K562 (cell line): ENCODE data around the gene ADAMTS6. TPM values are rescaled to one million over a fixed set of nuclear protein-coding genes. Genes with fewer than 3 reads are reported as not detected.

Experiments
- ARID3A ChIP-seq: IDR thresholded peaks from 2 replicates; pipeline ENCODE4 v1.6.1; 2012; ENCODE audit warnings: low read depth, low read length, improper control_type of control experiment, borderline replicate concordance
- BRD9 ChIP-seq: fragments of 450-650 bp; IDR thresholded peaks from 2 replicates; pipeline ENCODE4 v1.6.1; 2018; ENCODE audit warnings: low read depth; ENCODE audit not compliant: partially characterized antibody
- CHD4 ChIP-seq: fragments of 200-600 bp; sonication (generic); IDR thresholded peaks from 3 replicates; pipeline ENCODE4 v1.6.1; 2012; ENCODE audit warnings: low read depth, mild to moderate bottlenecking, mixed read lengths, low read length, inconsistent platforms; ENCODE audit not compliant: insufficient read depth, insufficient replicate concordance, poor library complexity, severe bottlenecking
- CREB1 ChIP-seq, 2 experiments: sonication (generic) in 1 of 2; formaldehyde crosslinking in 1 of 2; IDR thresholded peaks; 2 replicates each; pipeline versions ENCODE4 v1.6.1 to v1.8.0; 2012 to 2022; ENCODE audit warnings: inconsistent platforms in 1 of 2, mild to moderate bottlenecking in 1 of 2, missing genetic modification reagents in 1 of 2, moderate library complexity in 1 of 2
- CREBBP ChIP-seq: IDR thresholded peaks from one replicate; pipeline ENCODE4 v1.6.1; 2012; ENCODE audit warnings: low read depth, mild to moderate bottlenecking, control low read depth, inconsistent platforms, low read length
- FUS ChIP-seq: fragments of 200-400 bp; formaldehyde crosslinking; optimal IDR thresholded peaks from 2 replicates; pipeline ENCODE3; 2017; ENCODE audit warnings: low read depth, low read length
- HDAC3 ChIP-seq: fragments of 450-650 bp; IDR thresholded peaks from 2 replicates; pipeline ENCODE4 v1.6.1; 2018; ENCODE audit warnings: borderline replicate concordance, mild to moderate bottlenecking, moderate library complexity; ENCODE audit not compliant: partially characterized antibody
- HMGXB4 ChIP-seq: sonication (generic); formaldehyde crosslinking; IDR thresholded peaks from 2 replicates; pipeline ENCODE4 v1.8.1; 2023; ENCODE audit warnings: mild to moderate bottlenecking, missing genetic modification reagents
- IRF2 ChIP-seq: sonication (generic); formaldehyde crosslinking; IDR thresholded peaks from 2 replicates; pipeline ENCODE4 v1.8.1; 2022; ENCODE audit warnings: mild to moderate bottlenecking, missing genetic modification reagents
- KDM1A ChIP-seq, 2 experiments: fragments of 450-650 bp; IDR thresholded peaks; 2 replicates each; pipeline ENCODE4 v1.6.1; 2016; ENCODE audit warnings: mild to moderate bottlenecking in 2 of 2
- KHSRP ChIP-seq: fragments of 450-650 bp; IDR thresholded peaks from 2 replicates; pipeline ENCODE4 v1.6.1; 2017
- NCOA4 ChIP-seq: fragments of 450-650 bp; IDR thresholded peaks from 2 replicates; pipeline ENCODE4 v1.6.1; 2018; ENCODE audit warnings: mild to moderate bottlenecking; ENCODE audit not compliant: partially characterized antibody
- NFE2L1 ChIP-seq: fragments of 450-650 bp; IDR thresholded peaks from 2 replicates; pipeline ENCODE4 v1.6.1; 2016; ENCODE audit warnings: missing genetic modification characterization, low read depth, mild to moderate bottlenecking, missing compliant biosample characterization, moderate library complexity, borderline replicate concordance
- NR3C1 ChIP-seq: sonication (generic); formaldehyde crosslinking; IDR thresholded peaks from 2 replicates; pipeline ENCODE4 v1.8.1; 2022; ENCODE audit warnings: missing genetic modification reagents
- RBBP5 ChIP-seq: fragments of 200-600 bp; sonication (generic); IDR thresholded peaks from 2 replicates; pipeline ENCODE4 v1.6.1; 2012; ENCODE audit warnings: borderline replicate concordance, mild to moderate bottlenecking, low read length, control low read depth, inconsistent platforms; ENCODE audit not compliant: insufficient read depth, poor library complexity, severe bottlenecking
- SREBF2 ChIP-seq: sonication (generic); formaldehyde crosslinking; IDR thresholded peaks from 2 replicates; pipeline ENCODE4 v1.4.0; 2020; ENCODE audit warnings: mild to moderate bottlenecking, missing genetic modification reagents
- THRA ChIP-seq: fragments of 450-650 bp; IDR thresholded peaks from 2 replicates; pipeline ENCODE4 v1.6.1; 2017; ENCODE audit warnings: mild to moderate bottlenecking, moderate library complexity
- U2AF1 ChIP-seq: fragments of 200-400 bp; formaldehyde crosslinking; optimal IDR thresholded peaks from 2 replicates; pipeline ENCODE3; 2017; ENCODE audit warnings: mild to moderate bottlenecking, low read depth, low read length, moderate library complexity
- USF2 ChIP-seq: sonication (generic); formaldehyde crosslinking; IDR thresholded peaks from 2 replicates; pipeline ENCODE4 v1.5.0; 2020; ENCODE audit warnings: missing genetic modification reagents
- ZBTB17 ChIP-seq: fragments of 450-650 bp; formaldehyde crosslinking; IDR thresholded peaks from 2 replicates; pipeline ENCODE4 v1.4.0; 2020; ENCODE audit warnings: mild to moderate bottlenecking
- ZNF24 ChIP-seq: fragments of 450-650 bp; IDR thresholded peaks from 2 replicates; pipeline ENCODE4 v1.6.1; 2016
- ZNF253 ChIP-seq: fragments of 250-450 bp; sonication (Bioruptor Pico); conservative IDR thresholded peaks from 2 replicates; pipeline ENCODE4 v1.6.1; 2021; ENCODE audit warnings: mild to moderate bottlenecking
- ZNF551 ChIP-seq: fragments of 250-450 bp; sonication (Bioruptor Pico); IDR thresholded peaks from 2 replicates; pipeline ENCODE4 v1.5.0; 2021; ENCODE audit warnings: mild to moderate bottlenecking, moderate library complexity
- polyA plus RNA-seq, 8 experiments: library from polyadenylated mRNA; depleted of rRNA in 4 of 8; stranded (reverse) in 5 of 8; unstranded in 3 of 8; fragments of >200 nt; fragmentation: Nextera tagmentation in 2 of 8; fragmentation: Illumina TruSeq in 1 of 8; extraction: Ambion mirVana in 2 of 8; extraction: Trizol in 1 of 8; gene quantifications; 2 replicates each; pipeline versions ENCODE4 v1.2.1 to v1.2.3, GENCODE V29; 2011 to 2014; ENCODE audit warnings: inconsistent platforms in 1 of 8, missing spikeins in 1 of 8
- total RNA-seq, 7 experiments: library from RNA; depleted of rRNA in 6 of 7; stranded (reverse); fragments of >200 nt in 6 of 7; fragmentation: Illumina TruSeq in 2 of 7; extraction: Trizol in 2 of 7; gene quantifications; 2 replicates each; pipeline versions ENCODE4 v1.2.1 to v1.2.3, GENCODE V29; 2011 to 2021; ENCODE audit warnings: low replicate concordance in 1 of 7

ADAMTS6 gene
- total and polyA plus RNA-seq, 9 of the 15 experiments (the other 6 are each of a cell fraction or from before 2014, with no cell fraction given), result 0.57 to 5.3 (median 1.5) TPM

- peak; percentile 55; the same call in 1 of the 2 replicates for TF ChIP-seq ZBTB17 (CRISPR knock-in tag)
- TF ChIP-seq KDM1A (IDR thresholded peaks at IDR 0.05), result no peak
- TF ChIP-seq ZNF253, result no peak
- no peak for TF ChIP-seq CREB1 (IDR thresholded peaks at IDR 0.05)
- TF ChIP-seq CREB1 (CRISPR knock-in tag; IDR thresholded peaks at IDR 0.05), result no peak
- peak; percentile 68 for TF ChIP-seq RBBP5
- no peak for TF ChIP-seq BRD9
- peak; percentile 70; the same call in 1 of the 2 replicates for TF ChIP-seq IRF2 (CRISPR knock-in tag)
- 0 out of 2 replicates have a peak, but pooled peaks have one; percentile 52 for TF ChIP-seq ZNF551
- no peak for TF ChIP-seq ZNF24
- TF ChIP-seq U2AF1, result no peak
- TF ChIP-seq HMGXB4 (CRISPR knock-in tag), result no peak
- no peak for TF ChIP-seq ARID3A
- no peak for TF ChIP-seq THRA
- TF ChIP-seq USF2 (CRISPR knock-in tag), result no peak
- TF ChIP-seq SREBF2 (CRISPR knock-in tag), result no peak
- TF ChIP-seq CHD4, result no peak
- TF ChIP-seq NFE2L1 (tag), result no peak
- no peak for TF ChIP-seq HDAC3
- TF ChIP-seq NR3C1 (CRISPR knock-in tag), result no peak
- no peak for TF ChIP-seq NCOA4
- no peak for TF ChIP-seq KHSRP
- no peak for TF ChIP-seq FUS
- TF ChIP-seq CREBBP, result no peak
Measured at GRCh38 chr5:65482736-65483545, 1.2 kb upstream of the ADAMTS6 start (continued).
